Adipocyte (in vitro differentiated cells): ENCODE results near the gene DCLK3.

ENCODE experiments used
- DNase-seq: peaks from one replicate; pipeline ENCODE4 v3.0.0-alpha.2; 2015; ENCODE audit warnings: low read depth
- H3K27me3 ChIP-seq: replicated peaks from 2 replicates; pipeline ENCODE4 v1.7.0; 2013; ENCODE audit warnings: mild to moderate bottlenecking, low read length, moderate library complexity; ENCODE audit not compliant: control insufficient read depth, insufficient read depth
- H3K36me3 ChIP-seq: 2 replicates; pipeline ENCODE4 v1.7.0; 2013; ENCODE audit warnings: low read length, mild to moderate bottlenecking, moderate library complexity; ENCODE audit not compliant: control insufficient read depth, insufficient read depth, severe bottlenecking
- H3K4me1 ChIP-seq: 2 replicates; pipeline ENCODE4 v1.7.0; 2013; ENCODE audit warnings: mild to moderate bottlenecking, low read length, moderate library complexity; ENCODE audit not compliant: control insufficient read depth, insufficient read depth
- H3K4me3 ChIP-seq: 2 replicates; pipeline ENCODE4 v1.7.0; 2013; ENCODE audit warnings: mild to moderate bottlenecking, low read length, moderate library complexity
- H3K9ac ChIP-seq: 2 replicates; pipeline ENCODE4 v1.7.0; 2013; ENCODE audit warnings: mild to moderate bottlenecking, low read length, moderate library complexity
- H3K9me3 ChIP-seq: 2 replicates; pipeline ENCODE4 v1.7.0; 2013; ENCODE audit warnings: mild to moderate bottlenecking, low read length, moderate library complexity; ENCODE audit not compliant: control insufficient read depth

The DCLK3 gene

GRCh38 chr3:36763850-36764703 is at the start of gene DCLK3:
Gene DCLK3, minus strand, starts transcription at chr3:36764553. Its CDS starts 290 bp downstream, at chr3:36764263.
- peak within 1 kb of the TSS; percentile 67 for H3K4me3 ChIP-seq
- peaks cover 17% of the 10 kb centered on the region for H3K27me3 ChIP-seq
- no peaks in the 10 kb centered on the region for H3K4me1 ChIP-seq
- peaks cover 5% of the 10 kb centered on the region for H3K9me3 ChIP-seq
- H3K36me3 ChIP-seq, result no peaks in the 10 kb centered on the region
- peak; percentile 18 for DNase-seq
- no peak within 1 kb of the TSS for H3K9ac ChIP-seq

- Histone ChIP-seq H3K27me3 (no peaks in the 10 kb centered on the region), H3K9me3 (no peaks in the 10 kb centered on the region), H3K4me3 (no peak overlapping the region), H3K36me3 (no peaks in the 10 kb centered on the region), H3K9ac (no peak overlapping the region), H3K4me1 (peaks cover 3% of the 10 kb centered on the region)
- no peak for DNase-seq
Observed at GRCh38 chr3:36813305-36813704, 49.0 kb upstream of the DCLK3 start.

- Histone ChIP-seq H3K4me1 (peaks cover 3% of the 10 kb centered on the region), H3K27me3 (no peaks in the 10 kb centered on the region), H3K36me3 (no peaks in the 10 kb centered on the region), H3K9me3 (no peaks in the 10 kb centered on the region), H3K9ac (no peak overlapping the region), H3K4me3 (no peak overlapping the region)
- DNase-seq, result no peak
Observed at GRCh38 chr3:36812240-36812639, 47.9 kb upstream of the DCLK3 start.

- no peak for DNase-seq
- no peaks in the 10 kb centered on the region for H3K27me3 ChIP-seq
- H3K4me3 ChIP-seq, result no peak overlapping the region
- no peaks in the 10 kb centered on the region for H3K36me3 ChIP-seq
- peaks cover 3% of the 10 kb centered on the region for H3K4me1 ChIP-seq
- H3K9me3 ChIP-seq, result no peaks in the 10 kb centered on the region
- H3K9ac ChIP-seq, result no peak overlapping the region
Observed at GRCh38 chr3:36811768-36812167, 47.4 kb upstream of the DCLK3 start.

- H3K4me1 ChIP-seq, result peaks cover 17% of the 10 kb centered on the region
- DNase-seq, result no peak
- no peak overlapping the region for H3K4me3 ChIP-seq
- no peaks in the 10 kb centered on the region for H3K27me3 ChIP-seq
- no peak overlapping the region for H3K9ac ChIP-seq
- H3K36me3 ChIP-seq, result no peaks in the 10 kb centered on the region
- peaks cover 18% of the 10 kb centered on the region for H3K9me3 ChIP-seq
Observed at GRCh38 chr3:36804295-36805055, 40.1 kb upstream of the DCLK3 start.

- Histone ChIP-seq H3K4me1 (peaks cover 17% of the 10 kb centered on the region), H3K36me3 (no peaks in the 10 kb centered on the region), H3K27me3 (no peaks in the 10 kb centered on the region), H3K9me3 (peaks cover 18% of the 10 kb centered on the region), H3K4me3 (no peak overlapping the region), H3K9ac (no peak overlapping the region)
- DNase-seq, result no peak
Observed at GRCh38 chr3:36803091-36803791, 38.9 kb upstream of the DCLK3 start.

- H3K4me1 ChIP-seq, result peaks cover 24% of the 10 kb centered on the region
- DNase-seq, result no peak
- no peak overlapping the region for H3K4me3 ChIP-seq
- no peaks in the 10 kb centered on the region for H3K27me3 ChIP-seq
- no peak overlapping the region for H3K9ac ChIP-seq
- H3K9me3 ChIP-seq, result peaks cover 10% of the 10 kb centered on the region
- no peaks in the 10 kb centered on the region for H3K36me3 ChIP-seq
Observed at GRCh38 chr3:36800533-36801116, 36.3 kb upstream of the DCLK3 start.

GRCh38 chr3:36796881-36797280 is 32.5 kb upstream of the DCLK3 start:
- no peak overlapping the region for H3K9ac ChIP-seq
- H3K36me3 ChIP-seq, result no peaks in the 10 kb centered on the region
- DNase-seq, result peak; percentile 3
- H3K9me3 ChIP-seq, result no peaks in the 10 kb centered on the region
- H3K4me3 ChIP-seq, result no peak overlapping the region
- H3K27me3 ChIP-seq, result no peaks in the 10 kb centered on the region
- peaks cover 8% of the 10 kb centered on the region for H3K4me1 ChIP-seq

GRCh38 chr3:36796161-36796560 is 31.8 kb upstream of the DCLK3 start:
- Histone ChIP-seq H3K36me3 (no peaks in the 10 kb centered on the region), H3K27me3 (no peaks in the 10 kb centered on the region), H3K4me3 (no peak overlapping the region), H3K4me1 (peaks cover 15% of the 10 kb centered on the region), H3K9me3 (no peaks in the 10 kb centered on the region), H3K9ac (no peak overlapping the region)
- DNase-seq, result no peak

- Histone ChIP-seq H3K27me3 (no peaks in the 10 kb centered on the region), H3K9me3 (no peaks in the 10 kb centered on the region), H3K36me3 (no peaks in the 10 kb centered on the region), H3K4me1 (peaks cover 20% of the 10 kb centered on the region), H3K4me3 (no peak overlapping the region), H3K9ac (no peak overlapping the region)
- DNase-seq, result no peak
Observed at GRCh38 chr3:36795622-36796021, 31.3 kb upstream of the DCLK3 start.

- no peaks in the 10 kb centered on the region for H3K9me3 ChIP-seq
- no peak overlapping the region for H3K4me3 ChIP-seq
- H3K36me3 ChIP-seq, result no peaks in the 10 kb centered on the region
- H3K9ac ChIP-seq, result no peak overlapping the region
- H3K4me1 ChIP-seq, result peaks cover 27% of the 10 kb centered on the region
- no peaks in the 10 kb centered on the region for H3K27me3 ChIP-seq
- no peak for DNase-seq
Observed at GRCh38 chr3:36792342-36792741, 28.0 kb upstream of the DCLK3 start.
